ENCODE data around the gene ARHGAP26.

DNA sequence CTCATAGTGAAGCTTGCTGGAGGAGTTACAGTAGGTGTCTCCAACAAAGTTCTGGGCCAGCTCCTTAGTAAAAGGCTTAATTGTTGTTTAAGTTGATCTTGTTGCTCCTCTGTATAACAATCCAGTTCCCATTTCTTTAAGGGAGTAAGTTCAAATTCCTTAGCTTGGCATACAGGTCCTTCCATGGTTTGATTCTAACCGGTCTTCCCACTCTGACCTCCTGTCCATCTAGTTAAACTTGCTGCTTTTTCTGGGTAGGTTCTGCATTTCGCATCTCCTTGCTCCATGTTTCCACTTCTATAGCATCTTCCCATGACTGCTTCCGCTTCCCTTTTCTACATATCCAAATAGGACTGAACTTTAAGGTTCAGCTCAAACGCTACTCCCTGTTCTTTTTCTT lies 95.5 kb downstream of the ARHGAP26 start:
- TF ChIP-seq, protein P1, sequence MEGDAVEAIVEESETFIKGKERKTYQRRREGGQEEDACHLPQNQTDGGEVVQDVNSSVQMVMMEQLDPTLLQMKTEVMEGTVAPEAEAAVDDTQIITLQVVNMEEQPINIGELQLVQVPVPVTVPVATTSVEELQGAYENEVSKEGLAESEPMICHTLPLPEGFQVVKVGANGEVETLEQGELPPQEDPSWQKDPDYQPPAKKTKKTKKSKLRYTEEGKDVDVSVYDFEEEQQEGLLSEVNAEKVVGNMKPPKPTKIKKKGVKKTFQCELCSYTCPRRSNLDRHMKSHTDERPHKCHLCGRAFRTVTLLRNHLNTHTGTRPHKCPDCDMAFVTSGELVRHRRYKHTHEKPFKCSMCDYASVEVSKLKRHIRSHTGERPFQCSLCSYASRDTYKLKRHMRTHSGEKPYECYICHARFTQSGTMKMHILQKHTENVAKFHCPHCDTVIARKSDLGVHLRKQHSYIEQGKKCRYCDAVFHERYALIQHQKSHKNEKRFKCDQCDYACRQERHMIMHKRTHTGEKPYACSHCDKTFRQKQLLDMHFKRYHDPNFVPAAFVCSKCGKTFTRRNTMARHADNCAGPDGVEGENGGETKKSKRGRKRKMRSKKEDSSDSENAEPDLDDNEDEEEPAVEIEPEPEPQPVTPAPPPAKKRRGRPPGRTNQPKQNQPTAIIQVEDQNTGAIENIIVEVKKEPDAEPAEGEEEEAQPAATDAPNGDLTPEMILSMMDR (conservative IDR thresholded peaks at IDR 0.05 in 1 of 2, IDR thresholded peaks at IDR 0.05 in 1 of 2; ENCODE audit: low read depth in 1 of 2, low read length in 2 of 2): no peak
- no peak for TF ChIP-seq EZH2 (IDR thresholded peaks at IDR 0.05; ENCODE audit: low read length, missing control alignments)
